MM.1S (cell line): ENCODE data around the gene MTIF3.

Source experiments
- DNase-seq: peaks from one replicate; pipeline ENCODE4 v3.0.0-alpha.2; 2015
- H2AFZ ChIP-seq: fragments of 300-600 bp; sonication (generic); 2 replicates; pipeline ENCODE4 v1.6.0; 2016; ENCODE audit warnings: antibody characterized with exemption, low read length
- H3F3A ChIP-seq: fragments of 300-600 bp; sonication (generic); 2 replicates; pipeline ENCODE4 v1.6.1; 2016; ENCODE audit warnings: mild to moderate bottlenecking, antibody characterized with exemption, low read length, moderate library complexity, mixed read lengths; ENCODE audit not compliant: insufficient read depth
- H3K27ac ChIP-seq: fragments of 300-600 bp; sonication (generic); 2 replicates; pipeline ENCODE4 v1.5.1; 2016; ENCODE audit warnings: mild to moderate bottlenecking, low read length
- H3K27me3 ChIP-seq: fragments of 300-600 bp; sonication (generic); replicated peaks from 2 replicates; pipeline ENCODE4 v1.6.0; 2016; ENCODE audit warnings: low read length; ENCODE audit not compliant: insufficient read depth
- H3K36me3 ChIP-seq: fragments of 300-600 bp; sonication (generic); replicated peaks from 2 replicates; pipeline ENCODE4 v1.6.1; 2016; ENCODE audit warnings: mild to moderate bottlenecking, low read length, mixed read lengths; ENCODE audit not compliant: insufficient read depth
- H3K4me1 ChIP-seq: fragments of 300-600 bp; sonication (generic); 2 replicates; pipeline ENCODE4 v1.6.1; 2016; ENCODE audit warnings: low read length, mixed read lengths
- H3K4me2 ChIP-seq: fragments of 300-600 bp; sonication (generic); 2 replicates; pipeline ENCODE4 v1.6.0; 2016; ENCODE audit warnings: low read depth, low read length
- H3K4me3 ChIP-seq: fragments of 300-600 bp; sonication (generic); 2 replicates; pipeline ENCODE4 v1.5.1; 2016; ENCODE audit warnings: low read length, mixed read lengths
- H3K79me2 ChIP-seq: fragments of 300-600 bp; sonication (generic); 2 replicates; pipeline ENCODE4 v1.6.1; 2016; ENCODE audit warnings: mixed run types, low read length, mixed read lengths
- H3K9ac ChIP-seq: fragments of 300-600 bp; sonication (generic); 2 replicates; pipeline ENCODE4 v1.6.1; 2016; ENCODE audit warnings: low read length, mixed read lengths
- H3K9me2 ChIP-seq: fragments of 300-600 bp; sonication (generic); replicated peaks from 2 replicates; pipeline ENCODE4 v1.6.1; 2016; ENCODE audit warnings: mild to moderate bottlenecking, low read length, mixed read lengths; ENCODE audit not compliant: insufficient read depth
- H3K9me3 ChIP-seq: fragments of 300-600 bp; sonication (generic); replicated peaks from 2 replicates; pipeline ENCODE4 v1.6.1; 2016; ENCODE audit warnings: mild to moderate bottlenecking, low read length, mixed read lengths; ENCODE audit not compliant: insufficient read depth
- H4K20me1 ChIP-seq: fragments of 300-600 bp; sonication (generic); 2 replicates; pipeline ENCODE4 v1.6.1; 2016; ENCODE audit warnings: mild to moderate bottlenecking, low read length, moderate library complexity, mixed read lengths; ENCODE audit not compliant: insufficient read depth
- EZH2 ChIP-seq: fragments of 300-600 bp; sonication (generic); optimal IDR thresholded peaks from 2 replicates; pipeline ENCODE3; 2017; ENCODE audit warnings: low read depth, mild to moderate bottlenecking, antibody characterized with exemption, low read length, mixed read lengths
- EZH2phosphoT487 ChIP-seq: fragments of 300-600 bp; sonication (generic); IDR thresholded peaks from 2 replicates; pipeline ENCODE4 v1.6.1; 2018; ENCODE audit warnings: antibody characterized with exemption, low read length
- TF ChIP-seq, protein P1 (sequence below): fragments of 300-600 bp; sonication (generic); IDR thresholded peaks from 2 replicates; pipeline ENCODE4 v1.5.1; 2016; ENCODE audit warnings: antibody characterized with exemption, low read length, mixed read lengths

MTIF3 gene

DNA sequence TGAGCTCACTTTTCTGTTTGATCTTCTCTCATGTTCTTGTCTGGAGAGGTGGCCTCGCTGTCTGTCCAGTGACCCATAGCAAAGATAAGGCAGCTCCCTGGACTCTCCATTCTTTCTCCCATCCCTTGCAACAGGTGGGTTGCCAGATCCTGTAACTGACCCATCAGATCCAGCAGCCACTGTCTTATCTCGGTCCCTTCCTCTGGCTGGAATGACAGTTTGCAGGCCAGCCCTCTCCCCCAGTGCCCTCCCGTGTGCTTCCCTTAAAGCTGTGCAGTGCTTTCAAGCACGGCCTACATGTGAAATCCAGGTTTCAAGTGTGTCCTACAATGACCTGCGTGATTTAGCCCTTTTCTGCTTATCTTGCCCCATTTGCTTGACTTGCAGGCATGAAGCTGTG lies 22.2 kb downstream of the MTIF3 start:
- no peaks in the 10 kb centered on the region for H3K9me2 ChIP-seq
- peaks cover 14% of the 10 kb centered on the region; the same call in 1 of the 2 replicates for H3F3A ChIP-seq
- H3K79me2 ChIP-seq = peaks cover 45% of the 10 kb centered on the region
- no peak overlapping the region for H3K9ac ChIP-seq
- H4K20me1 ChIP-seq = no peaks in the 10 kb centered on the region
- no peaks in the 10 kb centered on the region; the same call in 1 of the 2 replicates for H3K36me3 ChIP-seq
- H3K4me2 ChIP-seq = no peak overlapping the region
- DNase-seq = no peak
- H3K4me1 ChIP-seq = no peaks in the 10 kb centered on the region; the same call in 1 of the 2 replicates
- no peaks in the 10 kb centered on the region for H3K9me3 ChIP-seq
- no peak overlapping the region for H2AFZ ChIP-seq
- H3K4me3 ChIP-seq = no peak overlapping the region
- H3K27me3 ChIP-seq = no peaks in the 10 kb centered on the region
- TF ChIP-seq EZH2 (no peak), EZH2phosphoT487 (no peak)
- TF ChIP-seq, protein P1, sequence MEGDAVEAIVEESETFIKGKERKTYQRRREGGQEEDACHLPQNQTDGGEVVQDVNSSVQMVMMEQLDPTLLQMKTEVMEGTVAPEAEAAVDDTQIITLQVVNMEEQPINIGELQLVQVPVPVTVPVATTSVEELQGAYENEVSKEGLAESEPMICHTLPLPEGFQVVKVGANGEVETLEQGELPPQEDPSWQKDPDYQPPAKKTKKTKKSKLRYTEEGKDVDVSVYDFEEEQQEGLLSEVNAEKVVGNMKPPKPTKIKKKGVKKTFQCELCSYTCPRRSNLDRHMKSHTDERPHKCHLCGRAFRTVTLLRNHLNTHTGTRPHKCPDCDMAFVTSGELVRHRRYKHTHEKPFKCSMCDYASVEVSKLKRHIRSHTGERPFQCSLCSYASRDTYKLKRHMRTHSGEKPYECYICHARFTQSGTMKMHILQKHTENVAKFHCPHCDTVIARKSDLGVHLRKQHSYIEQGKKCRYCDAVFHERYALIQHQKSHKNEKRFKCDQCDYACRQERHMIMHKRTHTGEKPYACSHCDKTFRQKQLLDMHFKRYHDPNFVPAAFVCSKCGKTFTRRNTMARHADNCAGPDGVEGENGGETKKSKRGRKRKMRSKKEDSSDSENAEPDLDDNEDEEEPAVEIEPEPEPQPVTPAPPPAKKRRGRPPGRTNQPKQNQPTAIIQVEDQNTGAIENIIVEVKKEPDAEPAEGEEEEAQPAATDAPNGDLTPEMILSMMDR = no peak
- no peak overlapping the region for H3K27ac ChIP-seq

DNA sequence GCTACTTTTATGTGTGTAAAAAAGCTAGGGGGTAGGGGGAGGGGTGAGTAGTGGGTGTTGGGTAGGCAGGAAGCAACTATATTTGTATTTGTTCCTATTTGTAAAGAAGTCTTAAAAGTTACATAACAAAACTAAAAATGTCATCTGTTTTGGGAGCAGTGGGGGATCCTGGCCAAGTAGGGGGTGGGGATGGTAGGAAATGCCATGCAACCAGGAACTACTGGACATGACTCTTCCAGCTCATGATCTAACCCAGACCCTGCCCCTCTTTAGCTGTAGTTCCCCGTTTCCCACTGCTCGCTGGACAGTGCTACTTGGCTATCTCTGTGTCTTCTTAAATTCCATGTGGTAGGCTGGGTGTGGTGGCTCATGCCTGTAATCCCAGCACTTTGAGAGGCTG lies 22.7 kb downstream of the MTIF3 start:
- Histone ChIP-seq H3K9me3 (no peaks in the 10 kb centered on the region), H2AFZ (no peak overlapping the region), H3K27ac (no peak overlapping the region), H3F3A (peaks cover 14% of the 10 kb centered on the region; the same call in 1 of the 2 replicates), H3K79me2 (peaks cover 45% of the 10 kb centered on the region), H3K4me2 (no peak overlapping the region), H3K9ac (no peak overlapping the region), H3K4me3 (no peak overlapping the region), H4K20me1 (no peaks in the 10 kb centered on the region), H3K9me2 (no peaks in the 10 kb centered on the region), H3K36me3 (no peaks in the 10 kb centered on the region; the same call in 1 of the 2 replicates), H3K4me1 (no peaks in the 10 kb centered on the region; the same call in 1 of the 2 replicates), H3K27me3 (no peaks in the 10 kb centered on the region)
- no peak for DNase-seq
- TF ChIP-seq EZH2phosphoT487 (no peak), EZH2 (no peak)
- TF ChIP-seq, protein P1 = no peak

DNA sequence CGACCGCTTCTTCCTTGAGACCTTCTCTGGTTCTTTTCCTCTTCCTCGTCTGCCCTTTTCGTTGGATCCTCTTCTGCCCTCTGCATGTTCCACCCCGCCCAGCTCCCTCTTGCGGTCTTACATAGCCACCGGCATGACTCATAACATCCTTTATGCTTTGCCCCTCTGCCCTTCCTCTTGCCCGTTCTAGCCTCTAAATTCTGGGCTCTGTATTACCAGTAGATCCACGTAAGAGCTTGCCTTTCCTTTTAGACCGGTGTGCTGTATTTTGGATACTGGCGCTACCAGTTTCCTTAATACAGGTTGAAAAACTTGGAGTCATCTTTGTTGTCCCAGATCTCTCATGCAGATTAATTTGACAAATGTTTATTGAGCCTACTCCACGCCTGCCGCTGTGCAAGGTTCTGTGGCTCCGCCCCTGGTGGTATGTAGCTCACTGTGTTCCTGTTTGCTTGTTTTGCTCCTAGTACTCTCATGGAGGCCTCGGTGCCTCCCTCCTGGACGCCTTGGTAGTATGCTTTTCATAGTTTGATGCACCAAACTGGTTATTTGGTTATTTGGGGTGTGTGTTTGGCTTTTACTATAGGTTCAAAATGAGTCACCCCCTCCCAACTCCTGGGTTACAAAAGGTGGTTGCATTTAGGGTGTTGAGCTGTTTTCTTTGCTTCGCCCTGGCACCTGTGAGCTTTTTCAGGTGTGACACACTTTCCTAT lies 24.3 kb downstream of the MTIF3 start:
- no peak for TF ChIP-seq EZH2
- TF ChIP-seq, protein P1 = peak; percentile 25
- Histone ChIP-seq H3K27me3 (no peaks in the 10 kb centered on the region), H3K27ac (peak overlapping the region; percentile 83), H3K4me2 (peak overlapping the region; percentile 95), H3K36me3 (no peaks in the 10 kb centered on the region; the same call in 1 of the 2 replicates), H3K79me2 (peaks cover 42% of the 10 kb centered on the region), H3K4me1 (no peaks in the 10 kb centered on the region; the same call in 1 of the 2 replicates), H4K20me1 (no peaks in the 10 kb centered on the region), H3K9ac (peak overlapping the region; percentile 87), H3K4me3 (peak overlapping the region; percentile 85), H2AFZ (no peak overlapping the region), H3F3A (peaks cover 14% of the 10 kb centered on the region; the same call in 1 of the 2 replicates), H3K9me2 (no peaks in the 10 kb centered on the region), H3K9me3 (no peaks in the 10 kb centered on the region)
- DNase-seq = peak; percentile 52
